ENCODE measurements around the gene E2F1.

E2F1 gene

DNA sequence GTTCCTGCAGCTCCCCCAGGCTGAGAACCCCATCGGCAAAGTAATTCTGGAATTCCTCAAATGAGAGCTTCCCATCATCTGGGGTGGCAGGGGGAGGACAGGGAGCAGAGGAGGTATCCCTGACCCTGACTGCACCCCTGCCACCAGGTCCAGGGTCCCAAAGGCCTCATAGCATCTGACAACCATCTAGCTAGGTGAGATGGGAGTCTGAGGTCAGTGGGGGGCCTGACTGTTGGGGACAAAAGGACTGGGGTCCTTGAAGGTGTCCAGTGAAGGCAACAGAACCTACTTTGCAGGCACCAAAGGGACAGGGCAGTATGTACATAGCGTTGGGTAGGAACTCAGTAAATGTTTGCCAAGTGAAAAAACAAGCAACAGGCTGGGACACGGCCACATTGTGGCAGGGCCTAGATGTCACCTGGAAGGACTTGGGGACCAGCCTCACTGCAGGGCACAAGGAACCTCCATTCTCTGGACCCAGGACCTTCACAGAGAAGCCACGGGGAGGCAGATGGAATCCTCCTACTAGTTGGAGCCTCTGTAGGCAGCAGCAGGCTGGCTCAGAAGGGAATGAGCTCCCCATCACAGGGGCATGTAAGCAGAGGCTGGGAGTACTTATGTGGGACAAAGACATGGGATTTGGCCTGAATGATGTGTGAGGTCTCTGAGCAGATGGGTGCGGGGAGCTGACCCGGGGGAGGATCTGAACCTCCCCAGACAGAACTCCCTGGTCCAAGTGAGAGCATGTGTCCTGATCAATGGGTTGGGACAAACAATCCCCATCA, 15.3 kb downstream of the E2F1 start:
- DNase-seq, result no peak

DNA sequence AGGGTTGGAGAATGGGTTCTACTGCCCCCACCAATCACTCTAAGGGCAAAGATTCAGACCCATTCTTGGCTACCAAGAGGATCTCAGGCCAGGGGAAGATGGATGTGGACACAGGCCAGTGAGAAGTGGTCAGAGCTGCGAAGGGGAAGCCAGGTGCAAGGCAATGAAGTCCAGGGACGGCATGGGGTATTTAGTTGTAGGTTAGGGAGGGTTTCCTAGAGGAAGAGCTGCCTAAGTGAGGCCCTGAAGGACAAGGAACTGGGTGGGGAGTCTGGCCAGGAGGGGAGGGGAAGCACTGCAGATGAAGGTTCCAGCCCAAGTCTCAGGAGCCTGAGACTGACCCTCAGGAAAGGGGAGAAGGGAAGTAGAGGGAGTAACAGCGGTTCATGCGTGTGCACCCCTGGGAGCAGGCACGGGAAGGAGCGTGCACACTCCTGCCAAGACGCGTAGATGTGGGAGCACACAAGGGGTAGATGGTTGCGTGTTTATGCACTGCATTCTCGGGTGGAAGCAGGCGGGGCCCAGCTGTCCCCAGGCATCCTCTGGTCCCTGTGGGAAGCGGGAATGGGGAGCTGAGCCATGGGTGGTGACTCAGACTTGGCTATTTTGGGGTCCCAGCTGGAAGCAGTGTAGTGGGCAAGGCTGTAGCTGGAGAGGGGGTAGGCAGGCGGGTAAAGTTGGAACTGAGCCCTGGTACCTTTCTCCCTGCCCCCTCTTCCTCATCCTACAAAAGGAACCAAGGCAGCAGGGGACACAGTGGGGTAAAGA, 16.1 kb downstream of the E2F1 start:
- DNase-seq, result no peak

DNA sequence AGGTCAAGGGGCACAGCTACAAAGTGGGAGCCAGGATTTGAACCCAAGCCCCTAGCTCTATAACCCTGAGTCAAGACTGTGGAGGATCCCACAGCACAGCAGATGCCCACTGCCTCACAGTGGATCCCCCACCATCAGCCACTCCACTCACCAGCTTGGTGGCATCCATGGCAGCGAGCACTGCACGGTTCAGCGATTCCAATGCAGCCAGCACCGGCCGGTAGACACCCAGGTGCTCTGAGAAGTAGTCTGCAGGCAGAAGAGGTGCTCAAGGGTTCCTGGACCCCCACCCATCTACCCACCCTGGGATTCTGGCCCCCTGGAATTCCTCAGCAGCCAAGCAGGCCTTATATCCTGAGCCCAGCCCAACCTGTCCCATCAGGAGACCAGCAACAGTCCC, 17.0 kb downstream of the E2F1 start:
- no peak for DNase-seq

DNA sequence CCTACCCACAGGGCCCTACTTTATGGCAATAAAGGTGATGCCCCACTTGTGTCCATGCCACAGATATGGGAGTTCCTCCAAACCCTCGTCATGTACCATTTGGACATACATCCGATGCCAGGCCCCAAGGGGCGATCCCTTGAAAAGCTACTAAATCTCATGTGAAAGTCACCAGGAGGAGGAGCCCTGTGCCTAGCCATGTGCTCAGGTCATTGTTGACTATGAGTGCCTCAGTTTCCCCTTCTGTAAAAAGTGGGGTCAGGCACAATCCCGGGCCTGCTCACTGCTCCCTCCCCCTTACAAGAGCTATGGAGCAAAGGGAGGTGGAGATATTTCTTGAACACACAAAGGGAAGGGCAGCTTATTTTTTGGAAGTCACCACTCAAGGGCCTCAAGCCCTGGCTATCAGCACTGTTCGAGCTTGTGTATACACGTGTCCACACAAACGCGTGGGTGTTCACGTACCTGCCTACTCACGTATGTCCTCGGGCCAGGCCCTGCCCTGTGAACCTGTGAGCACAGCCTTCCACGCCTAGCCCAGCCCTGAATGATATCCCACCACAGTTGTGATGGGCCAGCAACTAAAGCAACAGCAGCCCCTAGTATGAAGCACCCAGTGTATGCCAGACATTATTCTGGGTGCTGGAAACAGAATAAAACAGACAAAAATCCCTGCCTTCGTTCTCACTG, 17.6 kb downstream of the E2F1 start:
- no peak for DNase-seq

DNA sequence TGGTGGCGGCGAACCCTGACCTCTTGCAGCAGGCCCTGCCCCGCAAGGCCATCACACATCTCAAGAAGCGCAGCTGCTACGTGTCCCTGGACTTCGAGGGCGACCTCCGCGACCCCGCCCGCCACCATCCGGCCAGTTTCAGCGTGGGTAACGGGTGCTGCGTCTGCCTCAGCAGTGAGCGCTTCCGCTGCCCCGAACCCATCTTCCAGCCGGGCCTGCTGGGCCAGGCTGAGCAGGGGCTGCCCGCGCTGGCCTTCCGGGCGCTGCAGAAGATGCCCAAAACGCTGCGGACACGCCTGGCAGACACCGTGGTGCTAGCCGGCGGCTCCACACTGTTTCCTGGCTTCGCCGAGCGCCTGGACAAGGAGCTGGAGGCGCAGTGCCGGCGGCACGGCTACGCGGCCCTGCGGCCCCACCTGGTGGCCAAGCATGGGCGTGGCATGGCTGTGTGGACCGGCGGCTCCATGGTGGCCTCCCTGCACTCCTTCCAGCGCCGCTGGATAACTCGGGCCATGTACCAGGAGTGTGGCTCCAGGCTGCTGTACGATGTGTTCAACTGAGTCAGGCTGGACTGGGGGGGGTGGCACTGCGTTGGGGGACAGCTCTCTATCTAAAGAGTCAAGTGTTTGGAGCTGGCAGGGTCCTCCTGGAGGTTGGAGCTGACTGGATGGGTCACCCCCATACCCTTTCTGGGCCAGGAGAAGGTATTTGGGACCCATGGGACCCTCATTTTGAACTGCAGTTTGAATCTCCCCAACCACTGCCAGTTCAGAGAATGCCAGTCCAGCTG, 18.3 kb downstream of the E2F1 start:
- DNase-seq, result peak; percentile 85

DNA sequence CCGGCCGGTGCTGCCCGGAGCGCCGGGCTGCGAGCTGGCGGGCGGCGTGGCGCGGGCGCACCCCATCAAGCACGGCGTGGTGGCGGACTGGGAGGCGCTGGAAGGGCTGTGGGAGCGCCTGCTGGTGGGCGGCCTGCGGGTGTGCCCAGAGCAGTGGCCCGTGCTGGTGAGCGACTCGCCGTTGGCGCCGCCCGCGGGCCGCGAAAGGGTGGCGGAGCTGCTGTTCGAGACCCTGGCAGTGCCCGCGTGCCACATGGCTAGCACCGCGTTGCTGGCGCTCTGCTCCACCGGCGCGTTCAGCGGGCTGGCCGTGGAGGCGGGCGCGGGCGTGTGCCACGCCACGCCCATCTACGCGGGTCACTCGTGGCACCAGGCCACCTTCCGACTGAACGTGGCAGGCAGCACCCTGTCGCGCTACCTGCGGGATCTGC, 18.9 kb downstream of the E2F1 start:
- peak; percentile 56 for DNase-seq

DNA sequence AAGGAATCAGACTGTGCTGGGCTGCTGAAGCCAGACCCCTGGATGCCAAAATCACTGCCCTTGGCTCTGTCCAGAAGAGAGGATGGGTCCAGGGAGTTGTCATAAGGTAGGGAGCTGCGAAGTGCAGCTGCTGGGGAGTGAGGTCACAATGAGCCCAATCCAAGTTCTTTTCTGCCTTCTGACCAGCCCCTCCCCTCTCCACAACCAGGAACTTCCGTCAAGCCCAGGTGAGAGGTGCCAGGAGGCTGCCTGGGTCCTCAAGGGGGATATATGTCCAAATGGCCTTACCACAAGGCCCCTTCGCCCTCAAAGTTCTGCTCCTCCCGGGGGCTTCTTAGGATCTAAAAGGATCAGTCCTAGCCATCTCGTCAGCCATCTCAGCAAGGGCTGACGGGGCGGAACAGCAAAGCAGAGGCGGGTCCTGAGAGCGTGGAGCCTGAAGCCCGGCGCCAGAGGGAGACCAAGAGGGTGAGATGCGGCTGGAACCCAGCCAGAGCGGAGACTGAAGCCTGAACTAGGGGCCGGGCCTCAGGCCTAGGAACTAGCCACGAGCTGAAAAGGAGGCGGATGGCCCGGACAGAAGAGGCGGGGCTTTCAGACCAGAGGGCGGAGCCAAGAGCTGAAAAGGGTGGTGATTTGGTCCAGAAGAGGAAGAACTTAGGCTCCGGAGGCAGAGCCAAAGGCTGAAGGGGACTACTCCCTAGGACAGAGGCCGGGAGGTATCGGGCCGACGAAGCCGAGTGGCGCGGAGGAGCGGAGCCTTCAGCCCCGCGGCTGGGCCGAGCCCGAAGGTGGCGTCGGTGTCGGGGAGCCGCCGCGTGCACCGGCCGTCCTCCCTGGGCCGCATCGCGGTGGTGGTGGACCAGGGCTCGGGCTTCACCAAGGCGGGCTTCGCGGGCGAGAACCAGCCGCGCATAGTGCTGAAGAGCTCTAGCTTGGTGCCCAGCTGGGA, 19.6 kb downstream of the E2F1 start, which contains the start of gene ACTL10:
TSS of gene ACTL10 (plus strand) at position 651 of the 952 bp plus-strand sequence. CDS start 555 bp downstream, outside the sequence.
- peak; percentile 96 for DNase-seq

DNA sequence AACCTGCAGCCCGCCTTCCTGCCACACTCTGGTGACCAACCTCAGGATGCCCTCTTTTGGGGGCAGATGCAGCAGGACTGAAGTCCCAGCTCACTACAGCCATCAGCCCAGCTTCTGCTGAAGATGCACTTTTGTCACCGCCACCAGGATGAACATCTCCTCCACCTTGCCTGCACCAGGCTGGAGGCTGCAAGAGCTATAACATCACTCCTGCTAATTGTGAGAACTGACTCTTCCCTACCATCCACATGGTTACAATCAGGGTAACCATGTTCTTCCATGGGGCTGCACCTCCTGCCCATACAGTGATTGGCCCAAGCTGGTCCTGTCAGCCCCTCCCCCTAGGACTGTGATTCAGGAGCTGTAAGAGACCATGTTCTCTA, 21.4 kb downstream of the E2F1 start:
- DNase-seq, result no peak

DNA sequence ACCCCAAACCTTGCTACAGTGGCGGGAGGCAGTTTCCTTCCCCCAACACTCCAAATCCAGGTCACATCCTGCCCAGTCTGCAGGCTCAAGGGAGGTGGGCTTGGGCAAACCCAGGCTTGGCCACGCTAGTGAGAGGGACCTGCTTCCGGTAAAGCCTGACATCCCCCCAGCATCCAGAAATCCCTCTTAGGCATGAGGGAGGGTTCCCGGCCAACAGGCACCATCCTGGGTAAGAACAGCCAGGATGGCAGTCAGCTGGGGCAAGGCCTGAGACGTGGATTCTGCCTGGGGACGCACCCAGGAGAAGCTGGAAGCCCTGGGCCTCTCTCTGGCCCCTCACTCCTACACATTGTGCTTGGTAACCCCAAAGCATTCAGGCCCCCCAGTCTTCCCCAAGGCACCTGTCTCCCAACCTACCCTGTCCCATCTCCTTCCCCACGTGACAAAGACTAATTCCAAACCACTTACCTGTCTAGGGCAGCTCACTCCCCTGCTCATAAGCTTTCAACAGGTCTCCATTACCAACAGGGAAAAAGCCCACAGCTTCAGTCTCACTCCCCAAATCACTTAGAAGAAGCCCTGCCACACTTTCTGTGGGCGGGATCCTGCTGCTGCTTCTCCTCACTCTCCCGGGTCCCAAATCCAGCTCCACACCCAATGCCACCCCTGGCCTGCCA, 22.0 kb downstream of the E2F1 start:
- DNase-seq, result no peak

DNA sequence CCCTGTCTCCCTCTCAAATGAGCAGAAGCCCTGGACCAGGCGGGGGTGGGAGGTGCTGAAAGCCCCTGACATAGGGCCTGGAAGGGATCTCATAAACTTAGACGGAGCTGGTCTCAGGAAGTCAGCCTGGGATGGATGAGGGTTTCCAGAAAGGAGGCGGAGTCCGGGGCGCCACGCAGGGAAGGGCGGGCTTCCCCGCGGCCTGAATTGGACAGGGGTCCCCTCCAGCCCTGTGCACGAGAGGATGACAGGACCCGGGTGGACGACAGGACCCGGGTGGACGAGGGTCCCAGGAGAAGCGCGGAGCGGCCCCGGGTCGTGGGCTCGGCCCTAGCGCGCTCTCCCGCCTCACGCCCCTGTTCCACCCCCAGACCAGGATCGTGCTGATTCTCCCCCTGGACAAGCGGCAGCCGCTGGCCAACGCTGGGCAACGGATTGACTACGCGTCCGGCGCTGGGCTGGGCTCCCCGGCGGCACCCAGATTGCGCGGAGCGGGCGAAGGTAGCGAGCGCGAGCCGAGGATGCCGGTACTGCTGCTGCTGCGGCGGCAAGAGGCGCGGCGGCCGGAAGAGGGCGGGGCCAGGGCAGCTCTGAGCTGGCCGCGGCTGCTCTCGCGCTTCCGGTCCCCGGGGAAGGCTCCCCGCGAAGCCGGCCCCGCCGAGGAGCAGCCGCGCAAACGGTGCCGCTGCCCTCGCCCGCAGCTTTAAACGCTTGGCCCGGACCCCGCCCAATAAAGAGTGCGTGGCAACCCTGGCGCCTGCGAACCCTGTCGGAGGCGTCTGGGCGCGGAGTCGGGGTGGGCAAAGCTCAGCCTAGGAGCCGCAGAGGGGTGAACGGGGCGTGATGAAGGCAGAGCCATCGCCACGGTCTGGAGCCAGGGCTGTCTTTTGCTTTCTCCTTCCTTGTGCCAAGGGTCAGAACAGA, 22.8 kb downstream of the E2F1 start:
- DNase-seq, result peak; percentile 88

DNA sequence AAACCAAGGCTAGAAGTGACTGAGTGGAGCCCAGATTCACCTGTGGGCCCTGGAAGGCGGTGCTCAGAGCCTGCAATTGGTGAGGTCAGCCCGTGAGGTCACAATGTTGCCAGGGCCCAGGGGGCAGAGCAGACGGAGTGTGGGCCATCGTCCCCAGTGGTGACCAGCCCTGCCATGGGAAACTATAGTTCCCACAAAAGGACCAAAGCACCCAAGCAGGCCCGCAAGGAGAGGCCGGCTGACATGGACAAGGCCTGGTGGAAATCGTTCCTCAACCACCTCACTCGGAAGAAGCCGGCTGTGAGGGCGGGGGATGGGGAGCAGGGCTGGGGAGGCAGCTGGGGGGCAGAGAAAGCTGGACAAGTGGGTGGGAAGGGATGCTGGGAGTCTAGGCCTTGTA, 24.0 kb downstream of the E2F1 start, which contains the start of gene C20orf144:
TSS of gene C20orf144 (plus strand) at position 156 of the 400 bp plus-strand sequence. CDS start at position 175, 19 bp downstream.
- DNase-seq, result no peak

DNA sequence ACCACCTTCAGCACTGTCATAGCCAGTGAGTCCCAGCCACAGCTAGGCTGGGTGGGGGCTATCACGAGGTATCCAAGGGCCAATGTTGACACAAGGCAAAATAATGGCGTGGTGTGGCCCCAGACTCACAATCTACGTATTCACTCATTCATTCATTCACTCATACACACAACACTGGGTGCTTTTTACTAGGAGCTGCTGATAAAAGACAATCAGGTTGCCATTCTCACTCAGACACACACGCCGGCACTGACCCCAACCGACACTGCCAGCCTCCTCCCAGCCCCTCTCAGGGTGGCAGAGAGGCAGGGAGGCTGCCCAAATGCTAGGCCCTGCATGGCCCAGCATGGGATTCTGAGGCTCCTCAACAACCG, 25.5 kb downstream of the E2F1 start:
- no peak for DNase-seq

DNA sequence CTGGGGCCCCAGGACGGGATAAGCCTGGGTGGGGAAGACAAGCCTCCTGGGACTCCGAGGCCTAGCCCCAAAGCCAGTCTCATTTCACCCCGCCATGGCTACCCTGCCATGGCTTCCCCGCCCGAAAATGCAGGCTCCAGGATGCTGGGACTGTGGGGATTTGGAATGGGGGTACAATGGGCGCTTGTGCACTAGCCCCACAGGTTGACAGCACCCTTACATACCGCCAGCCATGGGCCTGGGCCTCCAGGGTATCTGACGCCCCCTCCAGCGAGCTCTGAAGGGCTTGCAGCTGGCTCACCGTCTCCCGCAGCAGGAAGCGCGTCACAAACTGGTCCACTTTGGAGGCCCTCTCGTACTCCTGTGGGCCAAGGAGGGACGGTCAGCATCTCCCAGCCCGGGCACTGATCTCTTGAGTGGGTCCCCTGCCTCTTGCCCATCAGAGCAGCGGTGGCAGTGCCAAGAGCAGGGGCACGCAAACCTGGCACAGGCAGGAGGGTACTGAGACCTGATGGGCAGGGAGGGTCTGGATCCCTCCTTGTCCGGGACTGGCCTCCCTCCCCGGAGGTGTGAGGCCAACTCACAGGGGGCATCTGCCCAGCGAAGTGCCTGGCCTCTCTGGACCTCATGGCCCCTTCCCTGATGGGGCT, 26.0 kb downstream of the E2F1 start:
- DNase-seq, result no peak

DNA sequence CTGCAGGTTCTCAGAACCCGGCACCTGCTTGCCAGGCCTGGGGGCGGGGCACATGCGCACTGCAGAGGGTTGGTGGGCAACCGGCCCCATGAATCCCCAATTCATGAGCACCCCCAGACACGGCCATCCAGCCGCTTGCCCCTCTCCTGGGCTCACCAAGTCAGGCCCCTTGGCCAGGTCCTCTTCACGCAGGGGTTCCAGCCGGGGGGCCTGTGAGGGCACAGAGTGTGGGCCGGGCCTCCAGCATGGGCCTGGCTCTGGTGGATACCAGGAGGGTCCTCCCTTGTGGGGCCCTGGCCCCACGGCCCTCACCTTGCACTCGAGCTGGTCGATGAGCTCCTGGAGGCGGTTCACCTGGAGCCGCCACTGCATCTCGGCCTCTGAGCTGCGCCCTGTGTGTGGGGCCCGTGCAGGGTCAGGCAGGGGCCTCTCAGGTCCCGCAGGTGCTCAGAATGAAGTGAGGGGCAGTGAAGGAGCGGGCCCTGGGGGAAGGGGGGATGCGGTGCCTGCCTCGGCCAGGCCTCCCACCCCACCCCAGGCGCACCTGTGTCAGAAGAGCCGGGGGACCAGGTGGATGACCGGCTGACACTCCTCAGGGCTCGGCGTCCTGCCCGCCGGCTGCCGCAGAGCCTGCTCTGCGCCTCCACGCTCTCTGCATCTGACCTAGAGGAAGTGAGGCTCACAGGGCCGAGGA, 26.7 kb downstream of the E2F1 start:
- no peak for DNase-seq

DNA sequence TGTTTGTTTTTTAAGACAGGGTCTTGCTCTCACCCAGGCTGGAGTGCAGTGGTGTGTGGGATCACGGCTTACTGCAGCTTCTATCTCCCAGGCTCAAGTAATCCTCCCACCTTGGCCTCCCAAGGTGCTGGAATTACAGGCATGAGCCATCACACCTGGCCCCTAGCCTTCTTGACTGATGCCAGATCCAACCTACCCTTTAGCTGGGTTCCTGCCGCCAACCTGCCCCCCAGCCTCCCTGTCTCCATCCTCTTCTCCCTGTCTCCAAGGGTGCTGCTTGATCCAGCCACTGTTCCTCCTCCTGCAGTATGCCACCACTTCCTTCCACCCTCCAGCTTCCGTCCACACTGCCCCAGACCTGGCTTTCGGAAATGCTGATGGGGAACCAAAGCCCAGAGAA, 27.3 kb downstream of the E2F1 start:
- no peak for DNase-seq

DNA sequence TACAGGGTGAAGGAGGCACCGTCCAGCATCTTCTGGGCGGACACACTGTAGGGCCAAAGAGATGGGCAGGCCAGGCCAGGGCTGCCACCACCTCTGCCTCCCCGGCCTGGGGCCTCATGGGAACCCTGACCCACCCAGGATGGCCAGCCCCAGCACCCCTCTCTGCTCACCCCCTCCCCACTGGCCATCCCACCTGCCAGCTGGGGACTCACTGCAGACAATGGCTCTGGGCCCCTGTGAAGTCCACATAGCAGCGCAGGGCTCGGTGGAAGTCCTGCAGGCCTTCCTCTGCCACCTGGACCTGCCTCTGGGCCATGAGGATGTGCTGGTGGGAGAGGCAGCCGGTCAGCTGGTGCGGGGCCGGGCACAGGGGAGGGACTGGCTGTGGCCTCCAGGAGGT, 27.7 kb downstream of the E2F1 start:
- DNase-seq, result no peak

DNA sequence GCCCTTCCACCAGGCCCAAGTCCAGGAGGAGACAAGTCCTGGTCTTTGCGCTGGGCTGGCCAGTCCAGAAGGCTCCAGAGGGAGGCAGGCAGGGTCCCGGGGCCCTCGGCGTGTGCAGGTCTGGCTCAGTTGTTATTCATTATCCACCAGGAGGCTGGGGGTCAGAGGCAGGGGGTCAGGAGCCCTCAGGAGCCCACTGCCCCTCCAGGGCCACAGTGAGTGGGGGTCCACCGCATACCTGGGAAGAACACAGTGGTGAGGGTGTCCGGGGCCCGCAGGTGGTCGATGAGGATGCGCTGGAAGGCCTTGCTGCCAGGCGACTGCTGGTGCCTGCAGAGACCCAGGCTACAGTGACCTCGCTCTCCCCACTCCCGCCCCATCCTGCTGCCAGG, 28.5 kb downstream of the E2F1 start:
- no peak for DNase-seq

All from activated CD4-positive, alpha-beta T cell treated with anti-CD3 and anti-CD28 coated beads, Interleukin-2, amount 50 U/mL, for 16 hours (primary cell).